NCI-H2227 (cell line): ENCODE measurements around the gene ALDH1A1.

ENCODE experiments used
- DNase-seq: peaks from one replicate; lab custom pipeline; 2025; ENCODE audit not compliant: unreplicated experiment; lab: John Stamatoyannopoulos, UW

ALDH1A1 gene

GRCh38 chr9:72952914-72953313 lies at the start of gene ALDH1A1:
Gene ALDH1A1, minus strand, starts transcription at chr9:72953053. Its CDS starts 53 bp downstream, at chr9:72953000.
- DNase-seq, result no peak

- DNase-seq, result no peak
Measured at GRCh38 chr9:73001860-73002259, 49.0 kb upstream of the ALDH1A1 start.

- DNase-seq, result no peak
Measured at GRCh38 chr9:72998363-72998762, 45.5 kb upstream of the ALDH1A1 start.

DNA sequence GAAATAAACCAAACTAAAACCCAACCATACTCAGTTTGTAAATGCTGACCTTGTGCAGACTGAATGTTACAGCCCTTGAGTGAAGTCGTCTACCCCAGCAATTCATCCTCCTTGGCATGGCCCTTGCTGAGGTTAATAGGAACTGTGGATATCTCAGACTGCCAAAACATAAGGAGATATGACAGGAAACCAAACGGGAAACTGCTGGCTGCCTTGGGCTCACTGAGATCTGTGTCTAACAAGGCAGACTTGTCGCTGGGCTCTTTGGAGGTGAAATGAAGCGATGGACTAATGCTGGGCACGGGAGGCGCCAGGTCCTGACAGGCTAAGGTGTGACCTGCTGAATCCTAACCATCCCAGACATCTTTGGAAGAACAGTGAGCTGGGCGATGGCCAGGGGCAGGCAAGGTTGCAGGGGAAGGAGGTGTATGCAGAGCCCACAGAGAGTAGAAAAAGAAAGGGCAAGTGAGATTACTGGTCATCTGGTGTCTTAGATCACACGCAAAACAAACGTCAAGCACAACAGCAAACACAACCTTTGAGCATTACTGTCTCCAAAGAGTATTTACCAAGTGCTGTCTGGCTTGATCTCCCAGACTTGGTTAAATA lies 44.6 kb upstream of the ALDH1A1 start:
- no peak for DNase-seq

- DNase-seq, result no peak
Measured at GRCh38 chr9:72996684-72997314, 43.9 kb upstream of the ALDH1A1 start.

DNA sequence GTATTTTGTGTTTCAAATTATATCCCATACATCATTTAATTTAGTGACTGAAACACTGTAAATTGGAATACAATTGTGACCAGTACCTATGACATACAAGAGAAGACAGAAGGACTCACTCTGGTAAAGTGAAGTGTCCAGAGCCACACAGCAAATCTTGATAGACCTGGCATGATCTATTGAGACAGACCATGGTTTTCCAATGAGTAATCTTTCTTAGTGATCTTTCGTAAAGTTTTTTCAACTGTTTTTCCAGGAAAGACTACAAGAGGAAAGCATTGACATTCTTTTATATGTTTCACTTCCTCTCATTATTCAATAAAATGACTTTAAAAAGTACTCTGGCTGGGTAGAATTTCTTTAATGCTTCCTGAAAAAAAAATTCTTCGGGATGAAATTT lies 43.3 kb upstream of the ALDH1A1 start:
- no peak for DNase-seq

GRCh38 chr9:72995131-72996024 lies 42.5 kb upstream of the ALDH1A1 start:
- no peak for DNase-seq

DNA sequence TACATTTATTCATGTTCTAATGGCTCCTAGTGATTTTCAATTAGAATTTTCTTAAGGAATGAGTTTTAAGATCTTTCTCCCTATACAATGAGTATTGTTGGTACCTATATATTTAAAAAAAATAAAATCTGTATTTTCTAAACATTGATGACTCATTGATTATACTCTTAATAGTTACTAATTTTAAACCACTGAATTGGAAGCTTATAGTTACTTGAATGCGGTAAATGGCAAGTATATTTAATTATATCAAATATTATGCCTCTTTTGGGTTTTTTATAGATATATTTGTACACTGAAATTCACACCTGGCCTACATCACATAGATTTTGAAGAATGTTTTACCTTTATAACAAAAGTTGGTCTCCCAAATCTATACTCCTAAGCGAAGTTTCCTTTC lies 38.9 kb upstream of the ALDH1A1 start:
- DNase-seq, result no peak

- DNase-seq, result no peak
Measured at GRCh38 chr9:72990397-72991182, 37.7 kb upstream of the ALDH1A1 start.

GRCh38 chr9:72986522-72987116 lies 33.8 kb upstream of the ALDH1A1 start:
- DNase-seq, result no peak

DNA sequence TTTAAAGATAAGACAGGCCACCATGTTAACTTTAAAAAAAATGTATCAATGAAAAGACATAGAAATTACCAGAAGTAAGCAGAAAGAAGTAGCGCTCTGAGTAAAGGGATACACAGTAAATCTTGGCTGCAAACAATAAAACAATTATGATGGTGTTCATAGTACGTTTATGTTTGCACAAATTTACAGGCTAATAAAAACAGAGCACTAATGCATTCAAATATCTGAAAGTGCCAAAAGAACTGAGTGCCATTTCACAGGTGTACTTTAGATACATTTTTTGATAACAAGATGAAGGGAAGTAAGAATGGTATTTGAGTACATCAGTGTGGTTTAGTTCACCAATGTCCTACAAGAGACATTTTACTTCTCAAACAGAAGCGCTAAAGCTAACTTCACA lies 32.9 kb upstream of the ALDH1A1 start:
- DNase-seq, result no peak

DNA sequence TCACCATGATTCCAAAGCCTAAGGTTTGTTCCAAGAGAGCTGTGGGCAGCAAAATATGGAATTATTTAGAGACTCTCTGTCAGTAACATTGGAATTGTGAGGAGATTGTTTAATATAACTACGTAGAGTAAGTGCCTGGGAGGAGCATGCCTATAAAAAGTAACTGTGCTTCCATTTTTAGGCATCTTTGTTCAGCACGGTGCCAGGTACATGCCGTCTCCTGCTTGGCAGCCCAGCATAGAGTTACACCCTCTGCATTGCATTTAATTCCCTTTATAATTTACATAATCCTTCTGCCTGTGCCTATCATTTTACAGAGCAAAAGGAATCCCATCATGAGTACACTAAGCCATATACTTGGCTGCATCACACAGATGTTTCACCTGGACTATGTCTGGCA lies 32.1 kb upstream of the ALDH1A1 start:
- no peak for DNase-seq

DNA sequence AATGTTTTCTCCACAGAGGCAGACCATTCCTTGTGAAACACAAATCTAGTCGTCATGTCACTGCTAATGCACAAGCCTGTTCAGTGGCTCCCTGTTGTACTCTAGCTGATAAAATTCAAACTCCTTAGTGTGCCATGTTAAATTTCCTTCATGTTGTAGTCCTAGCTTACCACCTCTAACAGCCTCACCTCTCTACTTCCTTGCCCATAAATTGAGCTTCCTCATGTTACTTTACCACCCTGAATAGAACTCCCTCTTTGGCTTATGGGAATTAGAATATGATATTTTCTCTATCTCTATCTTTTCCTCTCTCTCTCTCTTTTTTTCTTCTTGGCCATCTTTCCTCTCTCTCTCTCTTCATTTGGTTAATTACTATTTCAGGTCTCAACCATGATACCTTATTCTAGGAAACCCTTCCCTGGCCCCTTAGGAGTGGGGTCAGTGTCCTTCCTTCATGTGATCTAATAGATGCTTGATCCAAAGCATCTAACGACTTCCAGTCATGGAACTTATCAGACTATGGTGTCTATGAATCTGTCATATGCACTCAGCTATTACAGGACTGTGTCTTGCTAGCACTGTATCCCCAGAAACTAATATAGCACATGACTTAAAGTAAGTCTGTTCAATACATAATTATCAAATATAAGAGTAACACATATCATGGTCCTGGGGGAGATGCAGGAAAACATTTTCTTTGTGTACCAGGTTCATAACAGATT lies 31.5 kb upstream of the ALDH1A1 start:
- DNase-seq, result no peak

DNA sequence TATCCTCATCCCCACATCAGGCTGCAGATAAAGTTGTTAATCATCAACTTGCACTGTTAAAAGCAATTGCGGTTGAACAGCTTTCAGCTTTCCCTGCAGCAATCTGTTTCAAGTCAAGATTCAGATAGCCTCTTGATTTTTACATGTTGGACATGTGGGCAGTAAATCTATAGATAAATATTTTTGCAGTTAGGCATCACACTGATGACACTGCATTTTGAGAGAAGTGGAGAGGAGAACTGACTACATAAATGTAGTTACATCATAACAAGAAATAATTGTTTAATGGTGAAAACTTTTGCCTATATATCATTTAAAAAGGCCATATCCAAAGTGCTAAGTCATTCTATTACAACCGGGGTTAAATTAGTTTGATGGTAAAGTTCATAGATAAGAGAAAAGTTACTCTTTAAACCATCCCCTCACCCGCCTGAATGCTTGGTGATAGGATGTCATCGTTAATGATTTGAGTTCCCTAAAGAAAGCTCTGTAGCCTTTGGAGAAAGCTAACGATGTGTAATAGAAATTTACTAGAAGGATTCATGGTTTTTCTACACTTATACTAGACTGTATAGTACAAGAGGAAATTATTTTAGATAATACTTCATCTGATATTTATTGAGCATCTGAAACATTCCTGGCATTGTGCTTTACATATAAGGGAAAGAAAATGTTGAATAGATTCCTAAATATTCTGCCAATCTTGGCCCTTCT lies 30.8 kb upstream of the ALDH1A1 start:
- DNase-seq, result no peak

- no peak for DNase-seq
Measured at GRCh38 chr9:72983056-72983455, 30.2 kb upstream of the ALDH1A1 start.

- DNase-seq, result no peak
Measured at GRCh38 chr9:72982146-72982799, 29.4 kb upstream of the ALDH1A1 start.

DNA sequence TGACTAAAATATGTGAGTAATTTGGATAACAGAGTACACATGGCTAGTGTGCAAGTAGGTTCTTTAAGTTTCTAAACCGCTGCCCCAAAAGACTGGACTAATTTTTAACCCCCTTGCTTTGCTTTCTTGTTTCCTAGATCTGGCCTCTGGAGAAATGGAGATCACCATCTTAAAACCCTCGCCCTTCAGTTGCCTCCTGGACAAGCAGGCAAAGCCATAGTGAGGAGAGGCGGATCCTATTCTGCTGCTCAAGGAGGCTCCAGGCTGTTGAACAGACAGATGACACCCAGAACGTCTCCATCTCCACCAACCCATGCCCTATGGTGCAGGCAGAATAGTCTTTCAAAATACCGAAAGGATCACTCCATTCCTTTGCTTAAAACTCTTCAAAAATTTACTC lies 28.6 kb upstream of the ALDH1A1 start:
- DNase-seq, result no peak

- no peak for DNase-seq
Measured at GRCh38 chr9:72980600-72981265, 27.9 kb upstream of the ALDH1A1 start.

DNA sequence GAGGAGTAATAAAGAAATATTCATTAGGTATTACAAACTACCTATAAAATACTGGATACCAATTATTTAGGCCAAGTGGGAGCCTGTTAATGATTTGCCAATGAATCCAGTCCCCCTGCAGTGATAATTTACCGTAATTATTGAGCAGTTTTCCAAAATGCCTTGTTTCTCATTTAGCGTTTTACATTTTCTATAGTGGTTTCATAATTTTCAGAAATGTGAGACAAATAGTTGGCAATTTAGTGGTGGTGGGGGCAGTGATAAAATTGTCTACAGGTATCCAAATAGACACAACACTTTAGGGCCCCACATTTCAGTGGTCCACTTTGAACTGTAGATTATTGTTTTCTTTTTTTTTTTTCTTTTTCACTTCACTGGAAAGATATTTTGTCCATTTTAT lies 27.3 kb upstream of the ALDH1A1 start:
- DNase-seq, result no peak
